ENCODE measurements around the gene ITGA3.

ITGA3 gene

DNA sequence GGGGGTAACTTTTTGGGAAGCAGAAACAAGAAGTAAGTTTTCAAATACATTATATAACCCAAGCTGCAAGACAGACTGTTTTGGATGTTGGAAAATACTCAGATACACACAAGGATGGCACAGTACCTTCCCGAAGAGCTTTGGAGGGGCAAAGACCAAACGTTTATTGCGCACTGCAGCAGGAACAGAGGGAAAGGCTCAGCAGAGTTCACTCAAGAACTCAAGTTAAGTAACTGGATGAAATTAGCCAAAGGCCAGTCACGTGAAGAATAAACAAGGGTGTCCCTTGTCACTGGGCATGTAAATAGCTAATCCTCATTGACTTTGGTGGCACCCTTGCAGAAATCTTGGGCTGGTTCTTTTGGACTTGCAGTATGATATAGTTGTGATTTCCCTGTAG, 42.0 kb downstream of the ITGA3 start:
- peaks cover 71% of the 10 kb centered on the region for H3K4me1 ChIP-seq (ENCODE audit: control insufficient read depth, insufficient read depth, low read length)
- peak overlapping the region; percentile 14 for H3K9ac ChIP-seq (ENCODE audit: low read length)
- no peak overlapping the region for H3K4me3 ChIP-seq (ENCODE audit: low read length)
- H3K36me3 ChIP-seq (ENCODE audit: control insufficient read depth, insufficient read depth, low read length, severe bottlenecking) = peaks cover 19% of the 10 kb centered on the region
- H3K27me3 ChIP-seq (replicated peaks; ENCODE audit: control insufficient read depth, insufficient read depth, low read length) = no peaks in the 10 kb centered on the region
- no peak for DNase-seq (ENCODE audit: low read depth)
- no peaks in the 10 kb centered on the region for H3K9me3 ChIP-seq (ENCODE audit: control insufficient read depth, low read length)

DNA sequence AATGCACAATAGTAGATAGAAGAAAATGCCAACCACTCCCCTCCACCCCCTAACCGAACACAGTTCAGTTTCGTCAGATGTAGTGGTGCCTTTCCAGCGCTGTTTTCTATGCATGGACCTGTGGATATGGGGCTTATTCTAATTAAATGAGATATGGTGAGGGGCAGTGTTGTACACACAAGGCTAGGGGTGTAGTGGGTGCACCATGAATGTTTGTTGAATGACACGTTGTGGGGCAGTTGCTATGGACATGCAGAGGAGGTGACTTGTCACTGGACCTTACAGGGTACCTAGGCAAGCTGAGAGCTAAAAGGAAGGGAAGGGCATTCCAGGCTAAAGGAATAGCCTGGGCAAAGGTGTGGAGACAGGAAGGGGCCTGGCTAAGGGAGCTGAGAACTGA, 42.7 kb downstream of the ITGA3 start:
- no peaks in the 10 kb centered on the region for H3K9me3 ChIP-seq (ENCODE audit: control insufficient read depth, low read length)
- no peaks in the 10 kb centered on the region for H3K27me3 ChIP-seq (replicated peaks; ENCODE audit: control insufficient read depth, insufficient read depth, low read length)
- H3K4me1 ChIP-seq (ENCODE audit: control insufficient read depth, insufficient read depth, low read length) = peaks cover 74% of the 10 kb centered on the region
- H3K9ac ChIP-seq (ENCODE audit: low read length) = no peak overlapping the region
- H3K36me3 ChIP-seq (ENCODE audit: control insufficient read depth, insufficient read depth, low read length, severe bottlenecking) = peaks cover 19% of the 10 kb centered on the region
- H3K4me3 ChIP-seq (ENCODE audit: low read length) = no peak overlapping the region
- no peak for DNase-seq (ENCODE audit: low read depth)

DNA sequence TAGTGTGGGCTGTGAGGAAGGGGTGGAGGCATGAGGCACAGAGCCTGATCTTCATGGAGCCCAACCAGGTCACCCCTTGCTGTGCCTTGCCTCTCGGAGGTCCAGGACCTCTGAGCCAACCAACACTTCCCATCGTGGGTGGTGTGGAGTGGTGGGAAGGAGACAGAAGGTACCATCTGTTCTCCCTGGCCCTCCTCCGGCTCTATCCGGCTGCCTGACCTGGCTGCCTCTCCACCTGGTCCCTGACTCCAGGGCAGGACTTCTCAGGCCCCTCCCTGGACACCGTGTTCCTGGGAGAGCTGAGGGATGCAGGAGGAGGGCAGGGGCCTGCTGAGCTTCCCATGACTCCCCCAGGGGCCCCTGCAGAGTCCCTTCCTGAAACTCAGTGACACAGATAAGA, 43.1 kb downstream of the ITGA3 start:
- Histone ChIP-seq H3K36me3 (ENCODE audit: control insufficient read depth, insufficient read depth, low read length, severe bottlenecking) (peaks cover 19% of the 10 kb centered on the region), H3K4me3 (ENCODE audit: low read length) (no peak overlapping the region), H3K9ac (ENCODE audit: low read length) (peak overlapping the region; percentile 18), H3K9me3 (ENCODE audit: control insufficient read depth, low read length) (no peaks in the 10 kb centered on the region), H3K27me3 (replicated peaks; ENCODE audit: control insufficient read depth, insufficient read depth, low read length) (no peaks in the 10 kb centered on the region), H3K4me1 (ENCODE audit: control insufficient read depth, insufficient read depth, low read length) (peaks cover 74% of the 10 kb centered on the region)
- DNase-seq (ENCODE audit: low read depth) = no peak

DNA sequence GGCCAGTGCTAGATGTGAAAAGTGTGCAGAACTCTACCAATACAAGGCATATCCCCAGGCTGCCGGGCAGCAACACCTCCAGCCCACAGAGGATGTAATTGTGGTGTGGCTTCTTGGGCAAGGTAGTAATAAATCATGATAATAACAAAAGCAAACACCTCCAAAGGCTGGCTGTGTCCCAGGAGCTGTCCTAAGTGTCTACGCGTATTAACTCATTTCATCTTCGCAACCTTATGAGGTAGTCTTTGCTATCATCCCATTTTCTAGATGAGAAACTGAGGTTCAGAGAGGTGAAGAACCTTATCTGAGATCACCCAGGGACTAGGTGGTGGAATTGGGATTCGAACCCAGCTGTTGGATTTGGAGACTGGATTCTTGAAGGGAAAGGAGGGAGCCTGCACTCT, 44.6 kb downstream of the ITGA3 start:
- Histone ChIP-seq H3K27me3 (replicated peaks; ENCODE audit: control insufficient read depth, insufficient read depth, low read length) (no peaks in the 10 kb centered on the region), H3K9me3 (ENCODE audit: control insufficient read depth, low read length) (no peaks in the 10 kb centered on the region), H3K4me1 (ENCODE audit: control insufficient read depth, insufficient read depth, low read length) (peaks cover 69% of the 10 kb centered on the region), H3K9ac (ENCODE audit: low read length) (peak overlapping the region; percentile 82), H3K4me3 (ENCODE audit: low read length) (no peak overlapping the region), H3K36me3 (ENCODE audit: control insufficient read depth, insufficient read depth, low read length, severe bottlenecking) (peaks cover 19% of the 10 kb centered on the region)
- no peak for DNase-seq (ENCODE audit: low read depth)

DNA sequence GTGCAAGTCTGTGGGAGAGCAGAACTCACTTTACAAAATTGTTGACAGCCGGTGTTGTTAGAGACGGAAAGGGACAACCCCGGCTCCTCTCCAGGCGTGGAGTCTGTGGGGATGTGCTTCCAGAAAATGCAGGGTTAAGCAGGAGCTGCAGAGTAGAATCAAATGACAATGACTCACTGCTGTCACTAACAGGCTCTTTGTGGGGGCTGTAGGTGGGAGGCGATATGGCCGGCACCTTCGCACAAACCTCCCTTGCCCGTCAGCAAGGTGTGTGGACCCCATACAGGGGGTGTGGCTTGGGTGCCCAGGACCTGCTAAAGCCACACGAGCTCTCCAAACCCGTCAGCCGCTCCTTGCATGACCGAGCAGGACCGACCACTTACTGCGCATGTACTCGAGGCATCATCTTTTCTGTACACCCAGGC, 45.0 kb downstream of the ITGA3 start:
- H3K9ac ChIP-seq (ENCODE audit: low read length) = peak overlapping the region; percentile 82
- DNase-seq (ENCODE audit: low read depth) = no peak
- H3K4me1 ChIP-seq (ENCODE audit: control insufficient read depth, insufficient read depth, low read length) = peaks cover 65% of the 10 kb centered on the region
- H3K9me3 ChIP-seq (ENCODE audit: control insufficient read depth, low read length) = no peaks in the 10 kb centered on the region
- no peaks in the 10 kb centered on the region for H3K27me3 ChIP-seq (replicated peaks; ENCODE audit: control insufficient read depth, insufficient read depth, low read length)
- H3K36me3 ChIP-seq (ENCODE audit: control insufficient read depth, insufficient read depth, low read length, severe bottlenecking) = peaks cover 19% of the 10 kb centered on the region
- H3K4me3 ChIP-seq (ENCODE audit: low read length) = peak overlapping the region; percentile 60

DNA sequence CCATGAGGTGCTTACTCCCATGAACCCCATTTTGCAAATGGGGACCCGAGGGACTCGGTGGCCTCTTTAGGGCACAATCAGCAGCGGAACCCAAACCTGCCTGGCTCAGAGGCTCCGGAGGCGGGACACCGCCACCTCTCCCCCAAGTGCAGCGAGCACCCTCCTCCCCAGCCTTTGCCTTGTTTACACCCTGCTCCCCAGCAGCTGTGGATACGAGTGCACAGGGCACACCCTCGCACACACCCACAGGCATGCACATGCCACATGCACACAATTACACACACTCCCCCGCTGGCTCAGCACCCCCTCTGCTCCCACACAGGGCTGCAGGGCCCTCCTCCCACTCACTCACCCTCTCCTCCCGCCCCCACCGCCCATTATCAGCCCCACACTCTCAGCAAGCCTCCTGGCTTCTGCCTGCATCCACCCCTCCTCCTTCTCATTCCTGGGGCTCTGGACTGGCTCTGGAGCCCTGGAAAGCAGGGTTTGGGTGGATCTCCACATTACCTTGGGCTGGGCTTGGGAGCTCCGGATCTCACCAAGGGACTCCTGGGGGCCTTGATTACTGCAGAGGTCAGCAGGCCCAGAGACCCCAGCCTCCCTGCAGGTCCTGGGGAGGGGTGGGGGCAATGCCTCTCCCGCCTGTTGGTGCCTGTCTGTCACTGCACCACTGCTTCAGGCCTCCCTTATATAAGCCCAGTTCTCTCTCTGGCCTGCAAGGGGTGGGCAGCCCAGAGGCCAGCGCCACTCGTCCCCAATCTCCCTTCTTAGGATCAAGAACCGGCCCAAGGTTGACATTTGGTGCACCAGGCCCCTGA, 45.6 kb downstream of the ITGA3 start:
- H3K9ac ChIP-seq (ENCODE audit: low read length) = peak overlapping the region; percentile 82
- no peaks in the 10 kb centered on the region for H3K9me3 ChIP-seq (ENCODE audit: control insufficient read depth, low read length)
- no peaks in the 10 kb centered on the region for H3K27me3 ChIP-seq (replicated peaks; ENCODE audit: control insufficient read depth, insufficient read depth, low read length)
- DNase-seq (ENCODE audit: low read depth) = no peak
- peaks cover 59% of the 10 kb centered on the region for H3K4me1 ChIP-seq (ENCODE audit: control insufficient read depth, insufficient read depth, low read length)
- peaks cover 24% of the 10 kb centered on the region for H3K36me3 ChIP-seq (ENCODE audit: control insufficient read depth, insufficient read depth, low read length, severe bottlenecking)
- H3K4me3 ChIP-seq (ENCODE audit: low read length) = peak overlapping the region; percentile 60

DNA sequence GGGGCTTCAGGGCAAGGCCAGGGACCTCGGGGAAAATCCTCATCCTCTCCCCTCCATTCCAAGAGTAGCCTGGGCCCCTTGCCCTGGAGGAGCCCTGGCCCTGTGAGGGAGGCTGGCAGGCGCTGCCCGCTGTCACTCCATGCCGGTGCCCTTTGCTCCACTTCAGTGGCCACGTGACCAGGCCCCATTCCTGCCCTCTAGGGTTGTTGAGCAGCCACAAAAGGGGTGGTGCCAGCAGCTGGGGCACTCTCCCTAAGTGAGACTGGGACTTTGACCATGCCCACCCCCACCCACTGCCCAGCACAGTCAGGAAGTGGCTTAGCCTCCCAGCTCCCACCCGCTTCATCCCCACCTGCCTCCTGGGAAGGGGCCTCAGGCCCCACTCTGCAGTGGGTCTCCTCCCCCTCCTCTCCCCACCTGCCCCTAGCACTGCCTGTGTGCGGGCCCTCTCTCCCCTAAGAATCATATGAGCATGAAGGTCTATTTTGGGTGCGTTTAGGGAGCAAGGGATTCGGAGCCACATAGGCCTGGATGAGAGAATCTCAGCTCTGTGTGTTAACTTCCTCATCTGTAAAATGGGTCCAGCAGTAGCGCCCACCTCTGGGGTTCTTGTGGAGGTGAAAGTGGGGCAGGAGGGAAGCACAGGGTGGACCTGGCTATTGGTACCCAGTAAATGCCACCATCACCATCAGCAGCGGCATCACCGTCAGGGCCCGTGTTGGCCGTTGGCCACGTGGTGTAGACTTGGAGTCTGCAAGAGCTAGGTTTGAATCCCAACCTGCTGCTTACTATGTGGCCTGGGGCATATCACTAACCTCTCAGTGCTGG, 46.5 kb downstream of the ITGA3 start:
- H3K4me1 ChIP-seq (ENCODE audit: control insufficient read depth, insufficient read depth, low read length) = peaks cover 50% of the 10 kb centered on the region
- DNase-seq (ENCODE audit: low read depth) = no peak
- no peaks in the 10 kb centered on the region for H3K27me3 ChIP-seq (replicated peaks; ENCODE audit: control insufficient read depth, insufficient read depth, low read length)
- H3K36me3 ChIP-seq (ENCODE audit: control insufficient read depth, insufficient read depth, low read length, severe bottlenecking) = peaks cover 31% of the 10 kb centered on the region
- no peaks in the 10 kb centered on the region for H3K9me3 ChIP-seq (ENCODE audit: control insufficient read depth, low read length)
- peak overlapping the region; percentile 45 for H3K4me3 ChIP-seq (ENCODE audit: low read length)
- H3K9ac ChIP-seq (ENCODE audit: low read length) = peak overlapping the region; percentile 82

DNA sequence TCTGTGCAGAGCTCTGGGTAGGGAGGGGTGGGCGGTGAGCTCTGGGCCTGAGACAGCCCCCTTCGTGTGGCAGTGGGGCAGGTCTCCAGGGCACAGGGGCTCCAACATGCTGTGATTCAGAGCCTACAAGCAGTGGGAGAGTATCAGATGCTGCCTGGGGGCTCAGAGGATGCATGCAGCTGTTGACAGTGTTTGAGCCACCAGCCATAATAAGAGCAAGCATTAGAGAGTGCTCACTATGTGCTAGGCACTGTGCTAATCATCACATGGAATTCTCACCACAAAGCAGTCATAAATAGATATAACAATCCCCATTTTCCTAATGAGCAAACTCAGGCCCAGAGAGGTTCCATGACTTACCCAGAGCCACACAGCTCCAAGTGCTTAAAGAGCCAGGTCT, 47.3 kb downstream of the ITGA3 start:
- H3K4me1 ChIP-seq (ENCODE audit: control insufficient read depth, insufficient read depth, low read length) = peaks cover 47% of the 10 kb centered on the region
- DNase-seq (ENCODE audit: low read depth) = no peak
- H3K27me3 ChIP-seq (replicated peaks; ENCODE audit: control insufficient read depth, insufficient read depth, low read length) = no peaks in the 10 kb centered on the region
- H3K9ac ChIP-seq (ENCODE audit: low read length) = no peak overlapping the region
- H3K4me3 ChIP-seq (ENCODE audit: low read length) = no peak overlapping the region
- H3K9me3 ChIP-seq (ENCODE audit: control insufficient read depth, low read length) = no peaks in the 10 kb centered on the region
- H3K36me3 ChIP-seq (ENCODE audit: control insufficient read depth, insufficient read depth, low read length, severe bottlenecking) = peaks cover 30% of the 10 kb centered on the region

DNA sequence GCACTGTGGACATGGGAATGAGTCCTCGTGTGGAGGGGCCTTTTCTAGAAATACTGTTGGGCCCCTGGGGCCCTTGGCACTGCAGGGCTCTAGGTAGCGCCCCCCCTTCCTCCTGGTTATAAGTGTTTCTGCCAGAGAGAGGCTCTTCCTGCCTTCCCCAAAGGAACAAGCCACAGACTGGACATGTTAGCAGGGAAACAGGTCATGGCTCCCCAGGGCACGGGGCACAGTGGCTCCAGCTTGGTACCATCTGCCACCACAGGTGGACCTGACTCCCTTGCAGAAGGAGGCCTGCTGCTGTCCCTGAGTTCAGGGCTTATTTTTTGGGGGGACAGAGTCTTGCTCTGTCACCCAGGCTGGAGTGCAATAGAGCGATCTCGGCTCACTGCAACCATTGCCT, 48.0 kb downstream of the ITGA3 start:
- DNase-seq (ENCODE audit: low read depth) = no peak
- Histone ChIP-seq H3K4me3 (ENCODE audit: low read length) (no peak overlapping the region), H3K9ac (ENCODE audit: low read length) (no peak overlapping the region), H3K9me3 (ENCODE audit: control insufficient read depth, low read length) (no peaks in the 10 kb centered on the region), H3K27me3 (replicated peaks; ENCODE audit: control insufficient read depth, insufficient read depth, low read length) (no peaks in the 10 kb centered on the region), H3K36me3 (ENCODE audit: control insufficient read depth, insufficient read depth, low read length, severe bottlenecking) (peaks cover 29% of the 10 kb centered on the region), H3K4me1 (ENCODE audit: control insufficient read depth, insufficient read depth, low read length) (peaks cover 42% of the 10 kb centered on the region)

DNA sequence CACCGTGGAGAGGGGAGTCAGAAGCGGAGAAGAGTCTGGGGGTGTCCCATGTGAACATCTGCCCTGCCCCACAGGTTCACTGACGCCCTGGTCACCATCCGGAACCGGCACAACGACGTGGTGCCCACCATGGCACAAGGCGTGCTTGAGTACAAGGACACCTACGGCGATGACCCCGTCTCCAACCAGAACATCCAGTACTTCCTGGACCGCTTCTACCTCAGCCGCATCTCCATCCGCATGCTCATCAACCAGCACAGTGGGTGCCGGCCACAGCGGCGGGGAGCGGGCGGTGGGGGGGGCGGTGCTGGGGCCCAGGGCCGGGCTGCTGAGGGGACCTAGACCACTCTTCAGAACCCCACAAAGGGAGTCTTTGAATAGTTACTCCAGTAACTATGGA, 49.9 kb downstream of the ITGA3 start:
- Histone ChIP-seq H3K9me3 (ENCODE audit: control insufficient read depth, low read length) (no peaks in the 10 kb centered on the region), H3K36me3 (ENCODE audit: control insufficient read depth, insufficient read depth, low read length, severe bottlenecking) (peaks cover 41% of the 10 kb centered on the region)
- DNase-seq (ENCODE audit: low read depth) = no peak

DNA sequence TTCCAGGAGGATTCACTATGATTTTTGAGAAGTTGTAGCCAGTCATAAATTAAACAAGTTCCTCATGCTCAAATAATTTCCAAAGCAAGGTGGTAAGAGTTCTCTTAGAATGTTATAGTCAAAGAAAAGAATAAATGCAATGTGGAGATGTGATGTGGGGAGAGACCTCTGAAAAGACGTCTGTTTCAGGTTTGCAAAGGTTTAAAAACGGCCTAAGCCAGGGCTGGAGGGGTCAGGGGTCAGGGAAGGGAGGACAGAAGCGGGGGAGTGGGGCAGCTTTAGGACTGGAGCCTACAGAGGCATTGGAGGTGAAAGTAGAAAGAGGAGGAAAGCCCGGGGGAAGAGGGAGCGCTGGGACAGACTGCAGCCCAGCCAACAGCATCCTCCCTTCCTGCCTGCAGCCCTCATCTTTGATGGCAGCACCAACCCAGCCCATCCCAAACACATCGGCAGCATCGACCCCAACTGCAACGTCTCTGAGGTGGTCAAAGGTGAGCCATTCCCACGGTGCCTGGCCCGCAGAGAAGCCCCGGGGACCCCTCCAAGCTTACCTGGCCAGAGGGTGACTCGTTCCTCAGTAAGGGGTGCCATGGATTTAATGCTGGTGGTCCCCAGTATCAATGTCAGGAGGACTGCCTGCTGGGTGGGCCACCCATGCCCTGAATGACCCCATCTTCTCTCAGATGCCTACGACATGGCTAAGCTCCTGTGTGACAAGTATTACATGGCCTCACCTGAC, 50.7 kb downstream of the ITGA3 start:
- DNase-seq (ENCODE audit: low read depth) = no peak
- Histone ChIP-seq H3K9me3 (ENCODE audit: control insufficient read depth, low read length) (no peaks in the 10 kb centered on the region), H3K9ac (ENCODE audit: low read length) (no peak overlapping the region), H3K36me3 (ENCODE audit: control insufficient read depth, insufficient read depth, low read length, severe bottlenecking) (peaks cover 41% of the 10 kb centered on the region), H3K27me3 (replicated peaks; ENCODE audit: control insufficient read depth, insufficient read depth, low read length) (no peaks in the 10 kb centered on the region), H3K4me3 (ENCODE audit: low read length) (no peak overlapping the region), H3K4me1 (ENCODE audit: control insufficient read depth, insufficient read depth, low read length) (peaks cover 26% of the 10 kb centered on the region)

More for the DNA sequence above, 49.9 kb downstream of the ITGA3 start:
- H3K27me3 ChIP-seq (replicated peaks; ENCODE audit: control insufficient read depth, insufficient read depth, low read length) = no peaks in the 10 kb centered on the region
- H3K9ac ChIP-seq (ENCODE audit: low read length) = no peak overlapping the region
- no peak overlapping the region for H3K4me3 ChIP-seq (ENCODE audit: low read length)
- peaks cover 29% of the 10 kb centered on the region for H3K4me1 ChIP-seq (ENCODE audit: control insufficient read depth, insufficient read depth, low read length)
